ENCODE data around the gene CEP350. TPM values are rescaled to one million over a fixed set of nuclear protein-coding genes. Genes with fewer than 3 reads are reported as not detected.
"Not testable (repeated sequence)": the region's sequence is repeated elsewhere in the genome, so short reads cannot be mapped to it uniquely, and the experiment has no call there.

Gene CEP350
- total RNA-seq, 1 donor from 2014 or later = 37.8 TPM

GRCh38 chr1:179958359-179958758, 3.7 kb downstream of the CEP350 start:
- H3K27ac ChIP-seq = no peak overlapping the region
- peaks cover 0 to 4% of the 10 kb centered on the region in 2 donors for H3K36me3 ChIP-seq

GRCh38 chr1:179962168-179962567, 7.6 kb downstream of the CEP350 start:
- intact Hi-C loops (cut with DNase I); DNase-seq (ENCODE audit: low spot score in 2 of 2); H3K27ac ChIP-seq; H3K27me3 ChIP-seq; H3K4me3 ChIP-seq; H3K9me3 ChIP-seq; H3K36me3 ChIP-seq: not testable (repeated sequence)
- H3K4me1 ChIP-seq = peaks cover 0 to 11% of the 10 kb centered on the region in 2 donors

More at GRCh38 chr1:179958359-179958758, 3.7 kb downstream of the CEP350 start:
- no peak overlapping the region for H3K4me3 ChIP-seq
- peaks cover 0 to 14% of the 10 kb centered on the region in 2 donors for H3K4me1 ChIP-seq
- DNase-seq (ENCODE audit: low spot score in 2 of 2) = no peak
- H3K9me3 ChIP-seq = no peaks in the 10 kb centered on the region
- TF ChIP-seq, protein P1, sequence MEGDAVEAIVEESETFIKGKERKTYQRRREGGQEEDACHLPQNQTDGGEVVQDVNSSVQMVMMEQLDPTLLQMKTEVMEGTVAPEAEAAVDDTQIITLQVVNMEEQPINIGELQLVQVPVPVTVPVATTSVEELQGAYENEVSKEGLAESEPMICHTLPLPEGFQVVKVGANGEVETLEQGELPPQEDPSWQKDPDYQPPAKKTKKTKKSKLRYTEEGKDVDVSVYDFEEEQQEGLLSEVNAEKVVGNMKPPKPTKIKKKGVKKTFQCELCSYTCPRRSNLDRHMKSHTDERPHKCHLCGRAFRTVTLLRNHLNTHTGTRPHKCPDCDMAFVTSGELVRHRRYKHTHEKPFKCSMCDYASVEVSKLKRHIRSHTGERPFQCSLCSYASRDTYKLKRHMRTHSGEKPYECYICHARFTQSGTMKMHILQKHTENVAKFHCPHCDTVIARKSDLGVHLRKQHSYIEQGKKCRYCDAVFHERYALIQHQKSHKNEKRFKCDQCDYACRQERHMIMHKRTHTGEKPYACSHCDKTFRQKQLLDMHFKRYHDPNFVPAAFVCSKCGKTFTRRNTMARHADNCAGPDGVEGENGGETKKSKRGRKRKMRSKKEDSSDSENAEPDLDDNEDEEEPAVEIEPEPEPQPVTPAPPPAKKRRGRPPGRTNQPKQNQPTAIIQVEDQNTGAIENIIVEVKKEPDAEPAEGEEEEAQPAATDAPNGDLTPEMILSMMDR (IDR thresholded peaks at IDR 0.05) = no peak
- intact Hi-C loops (cut with DNase I) = loop anchor here (10.0 kb wide), 1 partner anchor 196 kb away; the partner anchor contains the start of gene QSOX1
- H3K27me3 ChIP-seq = no peaks in the 10 kb centered on the region

DNA sequence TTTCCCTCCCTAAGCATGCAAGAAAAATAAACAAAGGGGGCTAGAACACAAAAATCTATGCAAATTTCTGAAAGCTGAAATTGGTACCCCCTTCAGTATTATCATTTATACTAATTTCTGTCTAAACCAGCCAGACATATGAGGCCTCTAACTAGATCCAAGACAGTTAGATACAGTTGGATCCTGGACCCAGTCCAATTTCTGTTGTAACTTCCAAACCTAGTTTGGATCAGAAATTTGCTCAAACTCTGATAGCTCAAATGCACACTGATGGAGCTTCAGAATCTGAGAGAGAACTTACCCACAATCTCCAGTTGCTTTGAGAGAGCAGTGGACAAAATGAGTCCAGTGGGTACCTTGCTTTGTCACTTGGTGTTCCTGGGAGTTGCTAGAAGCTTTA, 11.9 kb downstream of the CEP350 start:
- H3K36me3 ChIP-seq = peaks cover 0 to 4% of the 10 kb centered on the region in 2 donors
- no peaks in the 10 kb centered on the region for H3K27me3 ChIP-seq
- intact Hi-C loops (cut with DNase I) = loop anchor here (5.0 kb wide), 1 partner anchor 41 kb away; no protein-coding TSS in a partner anchor
- H3K4me1 ChIP-seq = peaks cover 9 to 33% of the 10 kb centered on the region in 2 donors
- DNase-seq (ENCODE audit: low spot score in 2 of 2) = no peak
- H3K9me3 ChIP-seq = peaks cover 0 to 10% of the 10 kb centered on the region in 2 donors
- H3K4me3 ChIP-seq = no peak overlapping the region
- H3K27ac ChIP-seq = peak overlapping the region in 1 of 2 donors; percentile 13
- TF ChIP-seq, protein P1 (IDR thresholded peaks at IDR 0.05) = no peak

DNA sequence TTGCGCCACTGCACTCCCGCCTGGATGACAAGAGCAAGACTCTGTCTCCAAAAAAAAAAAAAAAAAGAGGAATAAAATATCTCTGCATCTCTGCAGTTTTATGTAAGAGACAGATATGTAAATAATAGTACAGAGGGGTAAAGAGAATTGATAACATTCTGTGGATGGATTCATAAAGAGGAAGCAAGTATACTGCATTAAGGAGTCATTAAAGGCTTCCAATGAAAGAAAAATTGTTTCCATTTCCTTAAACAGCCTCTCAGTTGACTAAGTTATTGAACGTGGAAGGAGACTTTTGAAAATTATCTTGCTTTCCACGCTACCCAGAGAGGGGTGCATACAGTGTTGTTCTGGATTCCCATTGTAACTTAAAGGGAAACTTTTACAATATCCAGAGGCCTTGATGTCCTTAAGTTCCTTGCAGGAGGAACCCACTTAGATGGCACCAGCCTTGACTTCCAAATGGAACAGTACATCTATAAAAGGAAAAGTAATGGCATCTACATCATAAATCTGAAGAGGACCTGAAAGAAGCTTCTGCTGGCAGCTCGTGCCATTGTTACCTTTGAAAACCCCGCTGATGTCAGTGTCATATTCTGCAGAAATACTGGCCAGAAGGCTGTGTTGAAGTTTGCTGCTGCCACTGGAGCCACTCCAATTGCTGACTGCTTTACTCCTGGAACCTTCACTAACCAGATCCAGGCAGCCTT, 13.8 kb downstream of the CEP350 start:
- no peak for DNase-seq (ENCODE audit: low spot score in 2 of 2)
- H3K36me3 ChIP-seq = no peaks in the 10 kb centered on the region
- H3K4me1 ChIP-seq = peaks cover 9 to 36% of the 10 kb centered on the region in 2 donors
- TF ChIP-seq, protein P1 (IDR thresholded peaks at IDR 0.05) = no peak
- H3K27me3 ChIP-seq = no peaks in the 10 kb centered on the region
- H3K27ac ChIP-seq = peak overlapping the region; percentile 78 to 85
- intact Hi-C loops (cut with DNase I) = loop anchor here (2.0 to 5.0 kb wide), 2 partner anchors 14 to 39 kb away; partner anchors contain the start of gene CEP350
- no peak overlapping the region for H3K4me3 ChIP-seq
- H3K9me3 ChIP-seq = peaks cover 0 to 10% of the 10 kb centered on the region in 2 donors

GRCh38 chr1:179968994-179969919, 14.6 kb downstream of the CEP350 start:
- Histone ChIP-seq H3K36me3 (no peaks in the 10 kb centered on the region), H3K27me3 (no peaks in the 10 kb centered on the region), H3K4me1 (peaks cover 9 to 36% of the 10 kb centered on the region in 2 donors), H3K9me3 (peaks cover 0 to 10% of the 10 kb centered on the region in 2 donors), H3K4me3 (peak overlapping the region; percentile 17 to 19), H3K27ac (peak overlapping the region; percentile 78 to 85)
- intact Hi-C loops (cut with DNase I) = loop anchor here (2.0 to 5.0 kb wide), 2 partner anchors 14 to 38 kb away; partner anchors contain the start of gene CEP350
- TF ChIP-seq, protein P1 (IDR thresholded peaks at IDR 0.05) = no peak
- DNase-seq (ENCODE audit: low spot score in 2 of 2) = no peak
